ENCODE measurements around the gene SMIM36. TPM values are rescaled to one million over a fixed set of nuclear protein-coding genes. Genes with fewer than 3 reads are reported as not detected.

Gene SMIM36
- total RNA-seq = not detected

DNA sequence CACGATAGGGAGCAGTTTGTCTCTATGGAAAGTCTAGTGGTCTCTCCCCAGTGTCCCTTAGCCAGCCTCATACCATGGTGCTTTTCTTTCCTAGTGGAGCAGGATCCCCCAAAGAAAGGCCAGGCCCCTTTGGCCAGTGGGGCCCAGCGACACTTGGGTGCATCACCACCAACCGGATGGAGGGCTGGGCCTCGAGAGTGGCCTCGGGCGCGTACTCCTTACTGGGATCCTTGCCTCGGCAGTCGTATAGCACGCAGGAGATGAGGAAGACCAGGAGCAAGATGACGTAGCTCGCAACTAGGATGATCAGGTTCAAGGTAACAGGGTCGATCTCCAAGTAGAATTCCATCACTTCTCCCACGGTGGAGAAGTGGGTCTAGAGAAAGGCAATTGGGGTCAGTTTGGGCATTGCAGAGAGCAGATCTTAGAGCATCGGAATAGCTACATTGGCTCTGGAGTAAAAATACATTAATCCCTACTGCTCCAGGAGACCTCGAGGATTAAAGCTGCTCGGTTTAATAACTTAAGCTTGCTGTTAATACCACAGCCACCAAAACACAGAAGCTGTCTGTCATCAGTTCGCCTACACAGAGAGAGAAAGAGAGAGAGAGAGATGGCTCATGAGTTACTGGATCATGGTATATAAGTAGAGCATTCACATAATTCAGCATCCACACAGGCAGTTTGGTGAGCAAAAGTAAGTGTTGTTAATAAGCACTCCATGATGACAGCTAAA, at the start of gene SMIM36:
Gene SMIM36, minus strand, starts transcription at position 467 of the 736 bp plus-strand sequence.
- Histone ChIP-seq H3K27me3 (replicated peaks; ENCODE audit: insufficient read depth) (no peaks in the 10 kb centered on the region), H3K4me3 (no peak within 1 kb of the TSS), H3K9me3 (no peaks in the 10 kb centered on the region), H3K27ac (no peak within 1 kb of the TSS), H3K4me1 (ENCODE audit: control insufficient read depth in 1 of 2, low read depth in 2 of 2) (no peaks in the 10 kb centered on the region), H3K36me3 (no peaks in the 10 kb centered on the region)
- TF ChIP-seq, protein P1, sequence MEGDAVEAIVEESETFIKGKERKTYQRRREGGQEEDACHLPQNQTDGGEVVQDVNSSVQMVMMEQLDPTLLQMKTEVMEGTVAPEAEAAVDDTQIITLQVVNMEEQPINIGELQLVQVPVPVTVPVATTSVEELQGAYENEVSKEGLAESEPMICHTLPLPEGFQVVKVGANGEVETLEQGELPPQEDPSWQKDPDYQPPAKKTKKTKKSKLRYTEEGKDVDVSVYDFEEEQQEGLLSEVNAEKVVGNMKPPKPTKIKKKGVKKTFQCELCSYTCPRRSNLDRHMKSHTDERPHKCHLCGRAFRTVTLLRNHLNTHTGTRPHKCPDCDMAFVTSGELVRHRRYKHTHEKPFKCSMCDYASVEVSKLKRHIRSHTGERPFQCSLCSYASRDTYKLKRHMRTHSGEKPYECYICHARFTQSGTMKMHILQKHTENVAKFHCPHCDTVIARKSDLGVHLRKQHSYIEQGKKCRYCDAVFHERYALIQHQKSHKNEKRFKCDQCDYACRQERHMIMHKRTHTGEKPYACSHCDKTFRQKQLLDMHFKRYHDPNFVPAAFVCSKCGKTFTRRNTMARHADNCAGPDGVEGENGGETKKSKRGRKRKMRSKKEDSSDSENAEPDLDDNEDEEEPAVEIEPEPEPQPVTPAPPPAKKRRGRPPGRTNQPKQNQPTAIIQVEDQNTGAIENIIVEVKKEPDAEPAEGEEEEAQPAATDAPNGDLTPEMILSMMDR (IDR thresholded peaks at IDR 0.05) = no peak
- no peak for ATAC-seq (ENCODE audit: insufficient number of reproducible peaks, low FRiP score, low read depth)
- no peak for DNase-seq (ENCODE audit: low spot score)

DNA sequence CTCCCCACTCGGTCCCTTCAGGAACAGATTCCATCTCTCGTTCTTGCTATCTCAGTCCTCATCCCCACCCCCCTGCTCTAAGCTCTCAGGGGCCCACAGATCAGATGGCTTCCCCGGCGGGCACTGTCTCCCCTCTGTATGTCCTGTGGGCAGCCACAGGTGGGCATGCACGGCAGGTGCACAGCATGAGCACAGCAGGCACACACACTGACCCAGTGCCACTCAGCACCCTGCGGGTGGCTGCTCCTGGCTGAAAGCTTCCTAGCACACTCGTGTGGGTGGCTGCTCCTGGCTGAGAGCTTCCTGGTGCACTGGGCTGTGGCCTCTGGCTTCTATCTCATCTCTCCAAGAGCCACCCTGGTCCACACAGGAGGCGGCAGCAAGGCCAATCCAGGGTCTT, 44.5 kb upstream of the SMIM36 start:
- ATAC-seq (ENCODE audit: insufficient number of reproducible peaks, low FRiP score, low read depth) (no peak), DNase-seq (ENCODE audit: low spot score) (no peak)
- Histone ChIP-seq H3K9me3 (no peaks in the 10 kb centered on the region), H3K4me1 (ENCODE audit: control insufficient read depth in 1 of 2, low read depth in 2 of 2) (no peaks in the 10 kb centered on the region), H3K36me3 (no peaks in the 10 kb centered on the region), H3K4me3 (no peak overlapping the region), H3K27ac (no peak overlapping the region), H3K27me3 (replicated peaks; ENCODE audit: insufficient read depth) (no peaks in the 10 kb centered on the region)
- TF ChIP-seq, protein P1 (IDR thresholded peaks at IDR 0.05) = no peak

DNA sequence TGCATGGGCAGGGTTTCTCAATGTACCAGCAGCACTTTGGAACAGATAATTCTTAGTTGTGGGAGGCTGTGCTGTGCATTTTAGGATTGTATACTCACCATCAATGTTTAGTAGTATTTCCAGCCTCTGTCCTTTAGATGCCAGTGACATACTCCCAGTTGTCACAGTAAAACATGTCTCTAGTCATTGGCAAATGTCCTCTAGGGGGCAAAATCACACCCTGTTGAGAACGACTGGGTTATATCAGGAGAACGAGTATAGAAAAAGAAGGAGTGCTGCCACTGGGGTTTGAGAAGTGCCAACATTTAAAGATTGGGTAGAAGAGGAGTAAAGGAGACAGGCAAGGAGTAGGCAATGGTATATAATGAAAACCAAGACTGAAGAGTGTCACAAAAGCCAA, 37.9 kb upstream of the SMIM36 start:
- ATAC-seq (ENCODE audit: insufficient number of reproducible peaks, low FRiP score, low read depth) = no peak
- no peak for DNase-seq (ENCODE audit: low spot score)
- no peaks in the 10 kb centered on the region for H3K27me3 ChIP-seq (replicated peaks; ENCODE audit: insufficient read depth)
- TF ChIP-seq, protein P1 (IDR thresholded peaks at IDR 0.05) = no peak
- H3K9me3 ChIP-seq = no peaks in the 10 kb centered on the region
- no peak overlapping the region for H3K4me3 ChIP-seq
- no peaks in the 10 kb centered on the region for H3K4me1 ChIP-seq (ENCODE audit: control insufficient read depth in 1 of 2, low read depth in 2 of 2)
- no peak overlapping the region for H3K27ac ChIP-seq
- no peaks in the 10 kb centered on the region for H3K36me3 ChIP-seq

DNA sequence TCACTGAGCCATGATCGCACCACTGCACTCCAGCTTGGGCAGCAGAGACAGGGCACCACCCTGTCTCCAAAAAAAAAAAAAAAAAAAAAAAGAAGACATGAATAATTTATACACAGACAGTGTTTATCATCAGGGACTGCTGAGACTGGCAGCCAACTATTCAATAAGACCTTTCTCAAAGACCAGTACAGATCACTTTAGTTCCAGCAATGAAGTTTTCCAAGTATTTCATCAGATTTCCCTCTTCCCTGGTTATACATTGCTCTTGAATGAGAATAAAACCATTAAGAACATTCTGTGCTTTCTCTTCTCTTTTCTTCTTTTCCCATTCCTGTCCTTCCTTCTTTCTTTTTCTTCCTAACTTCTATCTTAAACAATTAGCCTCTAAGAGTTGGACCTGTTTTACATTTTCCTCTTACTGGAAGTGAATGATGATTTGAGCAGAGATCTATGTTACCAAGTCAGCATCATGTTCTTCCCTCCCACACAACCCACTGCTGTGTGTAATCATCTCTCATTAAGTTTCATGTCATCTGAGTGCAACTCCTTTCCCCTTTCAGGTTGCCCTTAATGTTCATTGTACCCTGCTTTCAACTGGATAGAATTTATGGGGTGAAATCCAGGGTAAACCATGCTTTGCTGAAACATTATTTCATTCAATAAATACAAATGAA, 35.9 kb upstream of the SMIM36 start:
- no peak for ATAC-seq (ENCODE audit: insufficient number of reproducible peaks, low FRiP score, low read depth)

DNA sequence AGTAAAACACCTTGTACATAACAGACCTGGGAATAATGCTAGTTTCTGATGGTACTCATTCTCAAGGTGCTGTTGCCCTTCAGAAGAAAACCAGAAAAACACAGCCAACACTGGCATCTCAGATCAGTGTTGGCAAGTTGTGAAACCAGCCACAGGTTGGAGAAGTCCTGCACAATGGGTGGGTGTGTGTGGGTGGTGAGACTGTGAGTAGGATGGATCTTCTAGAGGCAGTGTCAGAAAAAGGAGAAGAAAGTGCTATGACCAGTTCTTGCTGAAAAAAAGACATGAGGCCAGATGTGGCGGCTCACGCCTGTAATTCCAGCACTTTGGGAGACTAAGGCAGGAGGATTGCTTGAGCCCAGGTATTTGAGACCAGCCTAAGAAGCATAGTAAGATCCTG, 35.2 kb upstream of the SMIM36 start:
- H3K4me3 ChIP-seq = no peak overlapping the region
- ATAC-seq (ENCODE audit: insufficient number of reproducible peaks, low FRiP score, low read depth) = no peak
- H3K4me1 ChIP-seq (ENCODE audit: control insufficient read depth in 1 of 2, low read depth in 2 of 2) = no peaks in the 10 kb centered on the region
- H3K36me3 ChIP-seq = no peaks in the 10 kb centered on the region
- H3K27ac ChIP-seq = no peak overlapping the region
- H3K27me3 ChIP-seq (replicated peaks; ENCODE audit: insufficient read depth) = no peaks in the 10 kb centered on the region
- no peak for DNase-seq (ENCODE audit: low spot score)
- TF ChIP-seq, protein P1 (IDR thresholded peaks at IDR 0.05) = no peak
- no peaks in the 10 kb centered on the region for H3K9me3 ChIP-seq

More for the DNA sequence above, 35.9 kb upstream of the SMIM36 start:
- Histone ChIP-seq H3K9me3 (no peaks in the 10 kb centered on the region), H3K4me1 (ENCODE audit: control insufficient read depth in 1 of 2, low read depth in 2 of 2) (no peaks in the 10 kb centered on the region), H3K4me3 (no peak overlapping the region), H3K27ac (no peak overlapping the region), H3K36me3 (no peaks in the 10 kb centered on the region), H3K27me3 (replicated peaks; ENCODE audit: insufficient read depth) (no peaks in the 10 kb centered on the region)
- TF ChIP-seq, protein P1 (IDR thresholded peaks at IDR 0.05) = no peak
- no peak for DNase-seq (ENCODE audit: low spot score)
